A549 (cell line): ENCODE measurements around the gene ZNF410. TPM values are rescaled to one million over a fixed set of nuclear protein-coding genes. Genes with fewer than 3 reads are reported as not detected.

Source experiments
- ATAC-seq, 2 experiments: fragments of 200-7000 bp in 1 of 2; fragments of >200 bp in 1 of 2; cut with Nextera tagmentation in 1 of 2; cut with Tn5 transposase in 1 of 2; 3 replicates each; pipeline versions ENCODE4 v1.8.0 to v1.9.1; 2018 to 2020; ENCODE audit warnings: mild to moderate bottlenecking in 1 of 2, moderate library complexity in 1 of 2
- CTCF ChIA-PET: fragments of 300-600 bp; sonication (Branson Sonifier 250); formaldehyde crosslinking; extraction: SDS; loops from one replicate; lab custom pipeline; 2021; ENCODE audit warnings: antibody characterized with exemption, inconsistent platforms; lab: Yijun Ruan, JAX
- POLR2A ChIA-PET: fragments of 350-600 bp; formaldehyde crosslinking; extraction: SDS; loops from one replicate; lab custom pipeline; 2021; ENCODE audit warnings: antibody characterized with exemption, inconsistent platforms; lab: Yijun Ruan, JAX
- DNase-seq, 2 experiments: peaks; one replicate each; pipeline versions ENCODE4 v3.0.0 to v3.0.0-alpha.2; 2011 to 2016; ENCODE audit warnings: low read depth in 1 of 2, low spot score in 1 of 2
- FAIRE-seq: peaks from 2 replicates; lab custom pipeline; 2011; peaks lifted over from hg19 to GRCh38; lab: Jason Lieb, UNC
- H3K27ac ChIP-seq, 2 experiments: fragments of >200 bp; sonication (Bioruptor Twin); formaldehyde crosslinking; 3 replicates each; pipeline ENCODE4 v1.5.1; 2016 to 2017
- H3K4me1 ChIP-seq: fragments of >200 bp; sonication (Bioruptor Twin); formaldehyde crosslinking; 3 replicates; pipeline ENCODE4 v1.6.1; 2016
- H3K4me2 ChIP-seq: fragments of >200 bp; sonication (Bioruptor Twin); formaldehyde crosslinking; 3 replicates; pipeline ENCODE4 v1.6.1; 2016
- H3K4me3 ChIP-seq: fragments of >200 bp; sonication (Bioruptor Twin); formaldehyde crosslinking; 3 replicates; pipeline ENCODE4 v1.5.1; 2016
- H3K9me3 ChIP-seq: fragments of >200 bp; sonication (Bioruptor Twin); formaldehyde crosslinking; 3 replicates; pipeline ENCODE4 v1.6.1; 2016
- CBX2 ChIP-seq: fragments of 200-600 bp; sonication (generic); IDR thresholded peaks from 2 replicates; pipeline ENCODE4 v1.6.1; 2016; ENCODE audit warnings: low read depth, mild to moderate bottlenecking, borderline replicate concordance
- CTCF ChIP-seq: fragments of >200 bp; sonication (Bioruptor Twin); formaldehyde crosslinking; IDR thresholded peaks from 3 replicates; pipeline ENCODE4 v1.5.1; 2016
- EHF ChIP-seq: fragments of 250-450 bp; sonication (Bioruptor Pico); IDR thresholded peaks from 2 replicates; pipeline ENCODE4 v1.5.0; 2020; ENCODE audit warnings: mild to moderate bottlenecking
- EHMT2 ChIP-seq: fragments of 200-600 bp; sonication (generic); IDR thresholded peaks from 2 replicates; pipeline ENCODE4 v1.6.1; 2016; ENCODE audit warnings: antibody characterized with exemption, low read depth, mild to moderate bottlenecking, moderate library complexity
- FOSB ChIP-seq: fragments of 250-450 bp; sonication (Bioruptor Pico); IDR thresholded peaks from 2 replicates; pipeline ENCODE4 v1.5.0; 2020; ENCODE audit warnings: mild to moderate bottlenecking, moderate library complexity
- JUNB ChIP-seq: fragments of >200 bp; sonication (Bioruptor Twin); formaldehyde crosslinking; IDR thresholded peaks from 2 replicates; pipeline ENCODE4 v1.6.1; 2016
- KDM1A ChIP-seq: fragments of 200-600 bp; sonication (generic); IDR thresholded peaks from 2 replicates; pipeline ENCODE4 v1.6.1; 2016; ENCODE audit warnings: low read depth, mild to moderate bottlenecking
- KDM5A ChIP-seq: fragments of 200-600 bp; sonication (generic); IDR thresholded peaks from 2 replicates; pipeline ENCODE4 v1.6.1; 2016; ENCODE audit warnings: antibody characterized with exemption, mild to moderate bottlenecking
- MAZ ChIP-seq: fragments of 150-350 bp; IDR thresholded peaks from 2 replicates; pipeline ENCODE4 v1.6.1; 2014; ENCODE audit warnings: antibody characterized with exemption, low read depth, low read length, borderline replicate concordance
- NFE2L2 ChIP-seq: fragments of 150-350 bp; conservative IDR thresholded peaks from 2 replicates; pipeline ENCODE4 v1.6.1; 2014; ENCODE audit warnings: low read length
- POLR2A ChIP-seq: IDR thresholded peaks from 2 replicates; pipeline ENCODE4 v1.6.1; 2012; ENCODE audit warnings: mild to moderate bottlenecking, low read length
- POLR2AphosphoS2 ChIP-seq: conservative IDR thresholded peaks from 2 replicates; pipeline ENCODE4 v1.6.1; 2012; ENCODE audit warnings: low read length, improper control_type of control experiment, inconsistent platforms
- REST ChIP-seq: fragments of 200-600 bp; sonication (generic); IDR thresholded peaks from 2 replicates; pipeline ENCODE4 v1.6.1; 2016; ENCODE audit warnings: antibody characterized with exemption, mild to moderate bottlenecking, moderate library complexity
- RFX5 ChIP-seq: fragments of 450-650 bp; IDR thresholded peaks from 2 replicates; pipeline ENCODE4 v1.7.1; 2014; ENCODE audit warnings: antibody characterized with exemption, mild to moderate bottlenecking, moderate library complexity
- SREBF2 ChIP-seq: fragments of 450-650 bp; IDR thresholded peaks from 2 replicates; pipeline ENCODE4 v1.6.1; 2014; ENCODE audit warnings: mild to moderate bottlenecking, moderate library complexity
- USF2 ChIP-seq: fragments of 450-650 bp; IDR thresholded peaks from 2 replicates; pipeline ENCODE4 v1.6.1; 2014; ENCODE audit warnings: antibody characterized with exemption
- ZC3H11A ChIP-seq: fragments of 450-650 bp; IDR thresholded peaks from 2 replicates; pipeline ENCODE4 v1.6.1; 2014; ENCODE audit warnings: antibody characterized with exemption, mild to moderate bottlenecking
- ZFP36 ChIP-seq: fragments of 450-650 bp; IDR thresholded peaks from 2 replicates; pipeline ENCODE4 v1.6.1; 2014; ENCODE audit warnings: borderline replicate concordance; ENCODE audit not compliant: partially characterized antibody
- ZSCAN20 ChIP-seq: fragments of 250-450 bp; sonication (Bioruptor Pico); IDR thresholded peaks from 2 replicates; pipeline ENCODE4 v1.8.0; 2022; ENCODE audit warnings: mild to moderate bottlenecking, moderate library complexity
- WGBS: methylation state at CpG from one replicate; pipeline ENCODE4 v1.1.6; 2017; ENCODE audit errors: missing lambda C conversion rate; 5-methylcytosine and 5-hydroxymethylcytosine counted together
- polyA plus RNA-seq, 4 experiments: library from polyadenylated mRNA; depleted of rRNA in 3 of 4; stranded (reverse); fragments of >200 nt; fragmentation: RNase III in 1 of 4; extraction: RNeasy Plus Mini Kit Qiagen cat#74134 plus additional on column Dnase treatment in 1 of 4; gene quantifications; 2 replicates in 3 of 4; 3 replicates in 1 of 4; pipeline ENCODE4 v1.2.3, GENCODE V29; 2011 to 2017

ZNF410 gene
- polyA plus RNA-seq, 2 of the 4 experiments (the other 2 are of a cell fraction) = 35.8 to 70.8 TPM

GRCh38 chr14:73888971-73889370 lies 2.3 kb downstream of the ZNF410 start:
- no peak overlapping the region for H3K4me3 ChIP-seq
- DNase-seq = no peak
- POLR2A ChIA-PET = no interaction called here
- no peak for FAIRE-seq
- H3K27ac ChIP-seq = no peak overlapping the region
- no peak for ATAC-seq
- WGBS = 98% methylated on average over 2 of the region's 2 CpGs
- peak overlapping the region; percentile 80 for H3K4me2 ChIP-seq
- no peak for TF ChIP-seq ZFP36
- no peak for TF ChIP-seq JUNB
- TF ChIP-seq USF2 = no peak
- no peak for TF ChIP-seq RFX5
- no peak for TF ChIP-seq REST
- TF ChIP-seq EHF (CRISPR knock-in tag) = no peak
- no peak for TF ChIP-seq CTCF
- no peak for TF ChIP-seq CBX2
- TF ChIP-seq EHMT2 = no peak
- no peak for TF ChIP-seq SREBF2
- TF ChIP-seq MAZ = no peak
- no peak for TF ChIP-seq FOSB (CRISPR knock-in tag)
- TF ChIP-seq NFE2L2 = no peak
- no peak for TF ChIP-seq KDM1A
- no peak for TF ChIP-seq KDM5A
- TF ChIP-seq, all 56 proteins: peak for 0
- Histone ChIP-seq H3K4me1 (peaks cover 20% of the 10 kb centered on the region), H3K9me3 (no peaks in the 10 kb centered on the region)
- CTCF ChIA-PET = interaction anchor here (1.7 kb wide), 1 partner anchor 160 kb away, joined by 4 read pairs; no protein-coding TSS in a partner anchor

- CTCF ChIA-PET = interaction anchor here (0.6 to 1.7 kb wide), 2 partner anchors 161 to 276 kb away, joined by 4 to 6 read pairs; no protein-coding TSS in a partner anchor
- H3K27ac ChIP-seq = no peak overlapping the region
- no peak overlapping the region for H3K4me2 ChIP-seq
- ATAC-seq = no peak
- TF ChIP-seq POLR2A (no peak), CTCF (no peak), EHMT2 (no peak), ZC3H11A (no peak), REST (no peak), ZSCAN20 (CRISPR knock-in tag) (no peak), POLR2AphosphoS2 (no peak)
- TF ChIP-seq, all 56 proteins: peak for 0
- H3K4me3 ChIP-seq = no peak overlapping the region
- no peaks in the 10 kb centered on the region for H3K9me3 ChIP-seq
- peaks cover 20% of the 10 kb centered on the region for H3K4me1 ChIP-seq
- no peak for DNase-seq
- WGBS = 95% methylated on average over 5 of the region's 5 CpGs
- FAIRE-seq = no peak
- POLR2A ChIA-PET = no interaction called here
These were observed 2.7 kb downstream of the ZNF410 start for GRCh38 chr14:73889376-73889775.
